GM19025 (cell line): ENCODE data around the gene C12orf42.
"Not testable (repeated sequence)": the region's sequence is repeated elsewhere in the genome, so short reads cannot be mapped to it uniquely, and the experiment has no call there.

Experiments
- ATAC-seq: cut with Tn5 transposase; IDR thresholded peaks from one replicate; pipeline ENCODE4 v1.9.1; 2021; ENCODE audit warnings: mild to moderate bottlenecking, low read depth, moderate library complexity; ENCODE audit not compliant: unreplicated experiment

The C12orf42 gene

DNA sequence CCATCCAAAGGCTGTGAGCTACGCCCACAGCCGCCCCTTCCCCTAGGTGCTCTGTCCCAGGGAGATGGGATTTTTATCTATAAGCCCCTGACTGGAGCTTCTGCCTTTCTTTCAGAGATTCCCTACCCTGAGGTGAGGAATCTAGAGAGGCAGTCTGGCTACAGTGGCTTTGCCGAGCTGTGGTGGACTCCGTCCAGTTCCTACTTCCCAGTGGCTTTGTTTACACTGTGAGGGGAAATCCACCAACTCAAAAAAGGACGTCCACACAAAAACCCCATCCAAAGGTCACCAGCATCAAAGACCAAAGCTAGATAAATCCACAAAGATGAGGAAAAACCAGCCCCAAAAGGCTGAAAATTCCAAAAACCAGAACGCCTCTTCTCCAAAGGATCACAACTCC lies 70.1 kb downstream of the C12orf42 start:
- ATAC-seq, result not testable (repeated sequence)

DNA sequence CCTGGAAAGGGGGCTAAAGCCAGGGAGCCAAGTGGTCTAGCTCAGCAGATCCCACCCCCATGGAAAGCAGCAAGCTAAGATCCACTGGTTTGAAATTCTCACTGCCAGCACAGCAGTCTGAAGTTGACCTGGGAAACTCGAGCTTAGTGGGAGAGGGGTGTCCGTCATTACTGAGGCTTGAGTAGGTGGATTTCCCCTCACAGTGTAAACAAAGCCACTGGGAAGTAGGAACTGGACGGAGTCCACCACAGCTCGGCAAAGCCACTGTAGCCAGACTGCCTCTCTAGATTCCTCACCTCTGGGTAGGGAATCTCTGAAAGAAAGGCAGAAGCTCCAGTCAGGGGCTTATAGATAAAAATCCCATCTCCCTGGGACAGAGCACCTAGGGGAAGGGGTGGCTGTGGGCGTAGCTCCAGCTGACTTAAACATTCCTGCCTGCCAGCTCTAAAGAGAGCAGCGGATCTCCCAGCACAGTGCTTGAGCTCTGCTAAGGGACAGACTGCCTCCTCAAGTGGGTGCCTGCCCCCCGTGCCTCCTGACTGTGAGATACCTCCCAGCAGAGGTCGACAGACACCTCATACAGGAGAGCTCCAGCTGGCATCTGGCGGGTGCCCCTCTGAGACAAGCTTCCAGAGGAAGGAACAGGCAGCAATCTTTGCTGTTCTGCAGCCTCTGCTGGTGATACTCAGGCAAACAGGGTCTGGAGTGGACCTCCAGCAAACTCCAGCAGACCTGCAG lies 70.8 kb downstream of the C12orf42 start:
- ATAC-seq, result not testable (repeated sequence)

DNA sequence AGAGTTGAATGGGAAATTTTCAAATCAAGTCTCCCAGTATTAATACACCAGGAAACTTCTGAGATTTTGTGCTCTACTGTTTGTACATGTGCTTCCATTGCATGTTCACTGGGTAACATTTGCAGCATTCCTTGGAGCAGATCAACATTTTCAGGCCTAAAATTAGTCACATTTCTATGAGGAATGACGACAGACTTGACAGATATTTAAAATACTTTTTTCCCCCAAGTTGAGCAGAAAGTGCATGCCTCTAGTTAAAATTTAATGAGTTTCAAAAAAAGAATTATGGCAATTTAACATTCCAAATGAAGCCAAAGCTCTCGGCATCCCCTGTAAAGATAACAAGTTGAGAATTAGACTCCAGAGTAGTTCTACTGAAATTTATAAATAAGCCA lies 72.3 kb downstream of the C12orf42 start:
- ATAC-seq, result no peak

DNA sequence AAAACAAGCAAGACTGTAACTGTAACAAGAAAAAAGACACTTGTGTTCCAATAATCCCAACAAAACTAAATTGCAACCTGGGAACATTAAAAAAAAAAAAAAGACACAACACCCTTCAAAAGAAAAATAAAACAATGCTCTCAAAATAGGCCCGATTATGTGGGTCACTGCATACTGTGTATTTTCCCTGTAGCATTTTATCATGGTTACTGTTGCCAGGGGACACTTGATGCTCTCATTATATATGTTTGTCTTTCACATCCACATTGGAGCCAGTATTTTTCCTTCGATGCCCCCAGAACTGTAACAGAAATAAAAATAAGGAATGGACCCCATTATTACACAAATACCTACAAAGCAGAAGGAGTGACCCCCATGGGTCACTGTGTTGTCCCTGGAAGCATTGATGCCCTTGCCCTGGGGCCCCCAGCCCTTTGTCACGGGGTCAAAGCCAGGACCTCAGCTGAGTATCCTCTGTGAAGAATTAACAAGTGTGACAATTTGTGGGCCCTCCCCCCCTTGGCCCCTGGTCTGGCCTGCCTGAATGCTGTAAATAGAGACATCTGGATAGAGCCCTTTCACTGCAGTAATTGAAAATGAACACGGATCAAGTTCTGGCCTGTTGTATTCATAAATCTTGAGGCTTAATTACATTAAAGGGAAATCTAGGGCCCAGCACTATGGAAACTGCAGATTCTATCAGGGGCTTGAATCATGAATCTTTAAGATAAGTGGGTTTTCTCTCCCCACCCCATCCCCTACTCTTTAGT lies 72.8 kb downstream of the C12orf42 start:
- no peak for ATAC-seq

DNA sequence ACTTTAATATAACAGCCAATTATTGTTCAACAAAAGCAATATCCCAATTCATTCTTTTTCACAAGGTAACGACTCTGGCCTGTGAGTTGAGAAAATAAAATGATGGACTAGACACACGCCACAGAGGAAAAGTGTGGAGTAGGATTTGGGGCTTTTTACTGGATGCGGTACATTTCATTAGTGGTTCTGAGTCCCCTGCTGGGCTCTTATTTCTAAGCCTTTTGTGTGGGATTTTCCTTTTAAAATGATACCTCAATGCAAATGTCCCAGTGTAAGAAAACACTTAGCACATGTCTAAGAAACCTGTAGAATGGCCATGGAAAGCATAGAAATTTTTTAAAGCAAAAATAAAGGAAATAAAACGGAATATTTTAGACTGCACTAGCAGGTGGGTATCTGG lies 73.4 kb downstream of the C12orf42 start:
- ATAC-seq, result no peak

DNA sequence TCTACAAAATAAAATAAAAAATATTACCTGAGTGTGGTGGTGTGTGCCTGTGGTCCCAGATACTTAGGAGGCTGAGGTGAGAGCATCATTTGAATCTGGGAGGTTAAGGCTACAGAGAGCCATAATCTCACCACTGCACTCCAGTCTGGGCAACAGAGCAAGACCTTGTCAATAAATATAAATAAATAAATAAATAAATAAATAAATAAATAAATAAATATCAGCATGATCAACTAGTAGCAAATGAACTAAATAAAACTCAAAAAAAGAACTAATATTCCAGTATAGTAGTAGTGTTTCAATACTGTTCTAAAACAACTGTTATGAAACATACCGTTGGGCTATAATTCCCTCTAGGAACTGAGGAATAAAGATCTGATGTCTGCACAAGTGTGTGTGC lies 74.4 kb downstream of the C12orf42 start:
- ATAC-seq, result no peak

DNA sequence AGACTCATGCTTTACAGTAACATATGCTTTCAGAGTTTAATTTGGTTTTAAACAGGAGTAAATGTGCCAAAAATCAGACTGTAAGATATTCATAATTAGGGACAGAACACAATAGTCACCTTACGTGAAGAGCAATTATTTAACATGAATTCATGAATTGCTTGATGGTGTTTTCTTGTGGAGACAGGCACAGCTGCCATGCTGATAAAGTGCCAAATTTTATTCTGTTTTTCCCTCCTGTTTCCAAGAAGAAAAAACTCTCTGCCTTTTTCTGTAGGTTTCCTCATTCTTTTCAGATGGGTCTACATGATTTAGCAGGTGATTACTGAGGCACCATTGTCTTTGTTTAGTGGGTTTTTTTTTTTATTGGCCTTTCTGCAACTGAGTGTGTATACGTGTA lies 80.1 kb downstream of the C12orf42 start:
- no peak for ATAC-seq

DNA sequence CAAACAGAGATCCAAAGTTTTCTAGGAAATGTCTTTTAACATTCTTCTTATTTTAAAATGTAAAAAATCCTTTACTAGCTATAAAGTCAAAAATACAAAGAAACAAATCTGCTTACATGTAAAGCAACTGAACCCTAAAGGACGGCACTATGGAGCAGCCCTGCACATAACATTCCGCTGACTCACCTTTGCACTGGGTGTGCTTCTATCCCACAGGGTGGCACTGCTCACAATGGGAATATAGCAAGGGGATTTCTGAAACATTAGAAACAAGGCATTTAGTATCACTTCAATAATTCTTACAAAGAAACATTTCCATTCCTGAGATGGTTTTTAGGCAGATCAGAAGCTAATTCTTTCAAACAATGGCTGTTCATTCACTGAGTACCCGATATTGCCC lies 94.3 kb downstream of the C12orf42 start:
- ATAC-seq, result no peak

DNA sequence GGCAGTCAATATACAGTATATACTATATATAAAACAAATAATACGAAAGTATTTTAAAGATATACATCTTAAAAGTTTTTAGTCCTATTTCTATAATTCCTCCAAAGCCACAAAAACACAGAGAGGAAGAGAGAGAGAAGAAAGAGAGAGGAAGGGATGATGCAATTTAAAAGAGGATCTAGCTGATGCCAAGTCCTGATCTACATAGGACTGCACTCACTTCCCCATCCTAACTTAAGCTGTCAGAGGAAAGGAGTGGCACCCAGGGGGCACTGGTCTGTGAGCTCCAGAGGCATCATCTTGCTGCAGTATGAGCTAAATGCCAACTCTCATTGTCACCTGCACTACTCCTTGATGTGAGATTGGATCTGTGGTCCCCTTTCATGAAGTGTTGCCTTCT lies 95.8 kb downstream of the C12orf42 start:
- no peak for ATAC-seq

DNA sequence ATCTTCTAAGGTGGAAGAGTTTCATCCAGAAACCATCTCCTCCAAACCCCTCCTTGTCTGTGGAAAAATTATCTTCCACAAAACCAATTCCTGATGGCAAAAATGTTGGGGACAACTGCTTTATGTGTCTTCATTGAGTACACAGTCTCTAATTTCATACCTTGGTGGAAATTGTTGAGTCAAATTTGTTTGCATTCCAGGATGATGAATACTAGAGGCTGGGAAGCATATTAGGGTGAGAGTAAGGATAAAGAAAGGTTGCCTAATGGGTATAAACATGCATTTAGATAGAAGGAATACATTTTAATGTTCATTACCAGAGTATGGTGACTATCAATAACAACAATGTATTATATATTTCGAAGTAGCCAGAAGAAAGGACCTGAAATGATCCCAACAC lies 98.2 kb downstream of the C12orf42 start:
- no peak for ATAC-seq

DNA sequence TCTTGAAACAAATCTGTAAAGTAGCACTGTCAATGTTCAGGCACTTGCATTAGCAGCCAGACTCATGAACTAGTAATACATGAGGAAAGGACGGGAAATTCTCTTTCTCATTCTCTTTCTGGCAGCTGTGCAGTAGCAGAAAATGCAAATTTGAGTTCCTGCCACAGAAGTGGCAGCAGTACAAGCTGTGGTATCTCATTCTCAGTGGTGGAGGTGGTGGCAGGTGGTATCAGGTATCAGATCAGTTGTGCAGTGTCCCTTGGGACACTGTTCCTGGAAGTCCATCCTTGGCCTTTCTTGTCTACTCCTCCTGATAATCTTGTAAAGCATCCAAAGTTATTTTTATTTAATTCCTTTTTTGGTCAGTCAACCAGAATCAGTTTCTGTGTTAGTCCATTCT lies 103.0 kb downstream of the C12orf42 start:
- ATAC-seq, result peak; percentile 94

DNA sequence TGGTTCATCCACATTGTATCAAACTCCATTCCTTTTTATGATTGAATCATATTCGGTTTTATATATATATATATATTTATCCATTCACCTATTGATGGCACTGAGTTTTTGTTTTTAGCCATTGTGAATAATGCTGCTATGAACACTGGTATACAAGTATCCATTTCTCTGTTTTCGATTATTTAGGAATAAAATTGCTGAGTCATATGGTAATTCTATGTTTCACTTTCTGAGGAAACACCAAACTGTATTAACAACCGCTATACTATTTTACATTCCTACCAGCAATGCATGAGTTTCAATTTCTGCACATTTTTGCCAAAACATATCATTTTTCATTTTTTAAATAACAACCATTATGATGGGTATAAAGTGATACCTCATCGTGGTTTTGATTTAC lies 104.7 kb downstream of the C12orf42 start:
- ATAC-seq, result no peak

DNA sequence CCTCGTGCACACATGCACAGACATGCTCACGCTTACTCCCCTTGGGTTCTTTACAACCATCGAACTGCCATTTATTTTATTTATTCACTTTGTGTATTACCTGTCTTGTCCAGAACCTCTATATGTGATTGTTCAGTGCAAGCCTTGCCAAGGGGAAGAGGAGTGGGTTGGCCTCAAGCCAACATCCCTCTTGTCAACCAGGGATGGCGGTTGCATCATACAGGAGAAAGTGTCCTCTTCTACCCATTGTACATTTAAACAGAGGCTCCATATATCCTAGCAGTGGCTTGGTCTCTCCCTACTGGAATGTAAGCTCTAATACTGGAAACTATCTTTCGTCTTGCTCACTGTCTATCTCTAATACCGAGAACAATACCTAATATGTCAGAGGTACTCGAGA lies 108.4 kb downstream of the C12orf42 start:
- no peak for ATAC-seq

DNA sequence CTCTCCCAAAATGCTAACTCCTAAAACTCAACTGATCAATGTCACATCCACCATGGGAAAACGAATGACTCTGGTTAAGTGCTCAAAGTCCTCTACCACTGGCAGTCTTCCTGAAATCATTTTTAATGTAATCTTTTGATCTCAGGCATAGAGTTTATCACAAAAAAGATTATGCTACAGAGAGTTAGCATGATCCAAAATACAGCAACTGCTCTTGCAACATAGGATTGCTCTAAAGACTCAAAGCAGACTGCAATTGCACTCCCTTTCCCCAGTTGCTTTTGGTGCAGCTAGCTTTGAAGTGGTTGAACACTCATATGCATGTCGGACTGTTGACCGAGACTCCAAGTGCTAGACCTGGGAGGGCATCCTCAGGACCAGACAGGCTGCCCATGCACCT lies 109.3 kb downstream of the C12orf42 start:
- ATAC-seq, result no peak

DNA sequence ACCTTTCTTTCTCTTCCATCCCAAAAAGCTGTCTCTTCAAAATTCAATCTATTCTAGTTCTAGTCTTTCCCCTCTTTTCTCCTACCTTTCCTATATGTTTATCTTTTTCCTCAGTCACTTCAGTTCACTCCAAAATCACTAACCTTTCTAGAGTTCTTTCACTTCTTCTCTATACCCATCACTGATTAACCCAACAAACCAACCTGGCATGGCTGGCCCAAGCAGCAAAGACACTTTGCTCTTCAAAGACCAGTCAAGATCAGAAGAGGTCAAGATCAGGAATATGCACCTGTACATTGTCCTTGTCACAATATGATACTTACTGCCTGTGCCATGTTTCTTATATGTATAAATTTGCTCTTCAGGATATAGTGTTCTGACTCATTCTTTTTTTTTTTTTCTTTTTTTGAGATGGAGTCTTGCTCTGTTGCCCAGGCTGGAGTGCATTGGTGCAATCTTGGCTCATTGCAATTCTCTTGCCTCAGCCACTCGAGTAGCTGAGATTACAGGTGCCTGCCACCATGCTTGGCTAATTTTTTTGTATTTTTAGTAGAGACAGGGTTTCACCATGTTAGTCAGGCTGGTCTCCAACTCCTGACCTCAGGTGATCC lies 112.9 kb downstream of the C12orf42 start:
- no peak for ATAC-seq

DNA sequence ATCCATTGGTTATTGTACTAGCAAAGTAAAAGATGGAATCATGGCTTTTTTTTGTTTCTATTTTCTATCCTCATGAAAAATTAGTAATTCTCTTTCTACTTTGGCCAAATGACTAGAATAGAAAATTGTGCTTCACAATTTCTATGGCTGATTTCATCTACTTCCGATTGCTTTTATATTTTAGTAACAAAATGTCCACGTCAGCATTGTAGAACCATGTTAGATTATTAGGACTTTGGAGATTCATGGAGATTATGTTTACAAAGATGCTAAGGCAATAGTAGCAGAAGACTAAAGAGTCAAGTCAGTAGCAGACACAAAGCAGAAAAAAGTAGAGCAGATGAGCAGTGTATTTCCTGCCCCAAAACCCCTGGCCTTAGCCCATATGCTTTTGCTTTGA lies 113.6 kb downstream of the C12orf42 start:
- no peak for ATAC-seq

DNA sequence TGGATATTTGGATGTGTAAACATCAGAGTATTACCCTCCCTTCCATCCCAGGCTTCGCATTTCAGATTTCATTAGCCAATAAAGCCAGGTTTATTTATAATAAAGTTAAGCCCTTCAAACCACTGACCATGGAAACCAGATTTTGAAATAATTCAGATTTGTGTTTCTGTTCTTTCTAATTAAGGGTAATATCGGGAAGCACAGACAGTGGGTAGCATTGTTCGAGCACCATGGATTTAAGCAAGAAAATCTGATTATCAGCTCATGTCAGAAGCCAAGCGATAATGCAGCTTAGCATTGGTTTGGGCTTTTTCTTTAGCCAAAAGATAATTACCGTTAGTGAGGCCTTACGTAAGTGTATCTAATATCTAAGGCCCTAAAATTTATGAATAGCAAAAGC lies 116.1 kb downstream of the C12orf42 start:
- ATAC-seq, result no peak

DNA sequence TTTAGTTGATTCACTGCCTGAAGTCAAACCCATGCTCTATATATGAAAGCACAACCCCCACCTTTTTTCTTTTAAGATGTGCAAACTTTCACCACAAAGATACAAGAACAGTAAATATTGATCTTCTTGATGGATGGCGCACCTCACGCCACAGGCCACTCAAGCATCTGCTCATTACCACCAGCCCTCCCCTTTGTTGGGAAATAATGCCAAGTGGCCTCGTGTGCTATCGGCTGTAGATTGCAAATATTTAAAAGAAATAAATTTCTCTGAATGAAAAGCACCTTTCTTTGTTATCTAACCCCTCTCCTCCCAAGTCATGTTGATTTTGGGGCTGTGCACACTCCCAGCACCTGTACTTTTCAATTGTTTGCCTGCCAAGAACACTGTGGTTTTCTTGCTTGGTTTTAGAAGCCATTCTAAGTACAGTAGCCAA lies 122.7 kb downstream of the C12orf42 start:
- ATAC-seq, result no peak

DNA sequence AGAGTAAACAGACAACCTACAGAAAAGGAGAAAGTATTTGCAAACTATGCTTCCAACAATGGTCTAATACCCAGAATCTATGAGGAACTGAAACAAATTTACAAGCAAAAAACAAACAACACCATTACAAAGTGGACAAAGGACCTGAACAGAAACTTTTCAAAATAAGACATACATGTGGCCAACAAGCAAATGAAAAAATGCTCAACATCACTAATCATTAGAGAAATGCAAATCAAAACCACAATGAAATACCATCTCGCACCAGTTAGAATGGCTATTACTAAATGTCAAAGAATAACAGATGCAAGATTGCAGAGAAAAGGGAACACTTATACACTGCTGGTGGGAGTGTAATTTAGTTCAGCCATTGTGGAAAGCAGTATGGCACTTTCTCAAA lies 125.8 kb downstream of the C12orf42 start:
- peak; percentile 75 for ATAC-seq

DNA sequence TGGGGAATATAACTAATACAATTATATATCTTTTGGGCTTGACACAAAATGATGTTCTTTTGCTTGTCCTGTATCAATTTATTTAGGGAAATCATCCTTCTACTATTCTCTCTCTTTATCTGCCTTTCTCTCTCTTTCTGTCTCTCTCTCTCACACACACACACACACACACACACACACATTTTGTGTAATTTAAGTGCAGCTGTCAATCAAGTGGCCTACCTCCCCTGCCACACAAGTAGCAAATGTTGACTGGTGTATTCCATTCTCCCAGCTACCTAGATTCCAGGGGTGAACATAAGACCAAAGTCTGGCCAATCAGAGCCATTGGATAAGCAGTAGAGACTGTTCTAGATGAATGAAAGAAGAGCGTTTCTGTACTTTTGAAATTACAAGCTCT lies 127.6 kb downstream of the C12orf42 start:
- no peak for ATAC-seq

DNA sequence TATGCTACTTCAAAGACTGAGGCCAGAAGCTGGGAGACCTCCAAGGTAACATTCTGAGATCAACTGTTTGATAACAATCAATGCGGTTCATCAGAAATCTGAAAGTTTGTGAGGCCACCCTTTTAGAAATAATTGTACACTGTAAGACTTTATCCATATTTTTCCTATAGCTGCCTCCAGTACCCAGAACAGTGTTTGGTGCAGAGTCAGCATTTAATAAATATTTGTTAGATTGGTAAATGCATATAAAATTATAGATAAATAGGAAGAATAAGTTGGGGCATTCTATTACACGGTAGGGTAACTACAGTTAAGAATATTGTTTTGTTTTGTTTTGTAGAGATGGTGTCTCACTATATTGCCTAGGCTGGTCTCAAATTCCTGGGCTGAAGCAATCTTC lies 141.4 kb downstream of the C12orf42 start:
- no peak for ATAC-seq

DNA sequence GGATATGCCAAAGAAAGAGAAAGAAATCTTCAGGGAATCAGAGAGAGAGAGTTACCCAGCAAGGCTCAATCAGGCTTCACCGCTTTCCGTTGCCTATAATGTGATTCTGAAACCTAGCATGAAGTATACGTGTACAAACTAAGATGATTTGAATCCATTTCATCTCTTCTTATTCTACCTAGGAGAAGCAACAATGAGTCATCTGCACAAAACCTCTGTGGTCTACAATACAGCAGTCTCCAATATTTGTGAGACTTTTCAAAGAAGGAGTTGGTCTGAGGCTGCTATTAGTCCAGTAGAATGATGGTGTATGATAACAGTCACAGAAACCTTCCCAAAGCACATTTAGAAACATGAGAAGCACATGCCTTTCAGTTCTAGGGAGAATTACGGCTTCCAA lies 141.9 kb downstream of the C12orf42 start:
- no peak for ATAC-seq
